HG03460 (cell line): ENCODE measurements around the gene PRPF39.

ENCODE experiments used
- ATAC-seq: cut with Tn5 transposase; IDR thresholded peaks from one replicate; pipeline ENCODE4 v1.9.1; 2021; ENCODE audit not compliant: unreplicated experiment

PRPF39 gene, protein sequence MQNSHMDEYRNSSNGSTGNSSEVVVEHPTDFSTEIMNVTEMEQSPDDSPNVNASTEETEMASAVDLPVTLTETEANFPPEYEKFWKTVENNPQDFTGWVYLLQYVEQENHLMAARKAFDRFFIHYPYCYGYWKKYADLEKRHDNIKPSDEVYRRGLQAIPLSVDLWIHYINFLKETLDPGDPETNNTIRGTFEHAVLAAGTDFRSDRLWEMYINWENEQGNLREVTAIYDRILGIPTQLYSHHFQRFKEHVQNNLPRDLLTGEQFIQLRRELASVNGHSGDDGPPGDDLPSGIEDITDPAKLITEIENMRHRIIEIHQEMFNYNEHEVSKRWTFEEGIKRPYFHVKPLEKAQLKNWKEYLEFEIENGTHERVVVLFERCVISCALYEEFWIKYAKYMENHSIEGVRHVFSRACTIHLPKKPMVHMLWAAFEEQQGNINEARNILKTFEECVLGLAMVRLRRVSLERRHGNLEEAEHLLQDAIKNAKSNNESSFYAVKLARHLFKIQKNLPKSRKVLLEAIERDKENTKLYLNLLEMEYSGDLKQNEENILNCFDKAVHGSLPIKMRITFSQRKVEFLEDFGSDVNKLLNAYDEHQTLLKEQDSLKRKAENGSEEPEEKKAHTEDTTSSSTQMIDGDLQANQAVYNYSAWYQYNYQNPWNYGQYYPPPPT

DNA sequence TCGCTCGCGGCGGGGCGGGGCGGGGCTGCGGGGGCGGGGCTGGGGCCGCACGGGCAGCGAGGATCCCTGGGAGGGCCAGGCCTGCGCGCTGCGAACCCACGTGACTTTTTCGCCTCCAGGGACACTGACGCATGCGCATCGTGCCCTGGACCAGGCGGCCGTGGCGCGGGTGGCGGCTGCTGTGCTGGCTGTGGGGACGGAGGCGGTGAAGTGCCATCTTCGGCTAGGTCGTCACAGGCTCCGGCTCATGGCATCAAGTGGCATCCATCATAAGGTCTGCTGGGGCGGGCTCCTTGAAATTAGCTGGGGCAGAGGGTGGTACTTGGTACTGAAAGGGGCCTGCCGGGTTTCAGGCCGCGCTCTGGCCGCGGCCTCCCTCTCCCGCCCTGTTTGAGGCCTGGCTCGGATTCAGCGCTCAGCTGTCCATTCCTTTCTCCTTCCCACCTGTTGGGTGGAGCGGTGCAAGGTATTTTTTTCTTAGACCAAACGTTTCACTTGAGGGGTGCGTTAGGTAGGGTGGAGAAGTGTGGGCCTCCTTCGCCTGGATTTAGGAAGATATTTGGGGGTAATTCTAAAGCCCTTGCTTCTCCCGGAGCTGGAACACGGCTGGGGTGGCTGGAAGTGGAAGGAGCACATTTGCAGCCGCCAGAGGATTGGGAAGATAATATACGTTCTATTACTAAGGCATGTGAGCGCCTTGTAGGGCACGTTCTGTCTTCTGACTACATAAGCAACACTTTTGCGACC, at the start of gene PRPF39:
PRPF39 (plus strand) TSS at position 141 of the 747 bp plus-strand sequence. CDS start 11,124 bp downstream, outside the sequence.
- peak; percentile 85 for ATAC-seq

DNA sequence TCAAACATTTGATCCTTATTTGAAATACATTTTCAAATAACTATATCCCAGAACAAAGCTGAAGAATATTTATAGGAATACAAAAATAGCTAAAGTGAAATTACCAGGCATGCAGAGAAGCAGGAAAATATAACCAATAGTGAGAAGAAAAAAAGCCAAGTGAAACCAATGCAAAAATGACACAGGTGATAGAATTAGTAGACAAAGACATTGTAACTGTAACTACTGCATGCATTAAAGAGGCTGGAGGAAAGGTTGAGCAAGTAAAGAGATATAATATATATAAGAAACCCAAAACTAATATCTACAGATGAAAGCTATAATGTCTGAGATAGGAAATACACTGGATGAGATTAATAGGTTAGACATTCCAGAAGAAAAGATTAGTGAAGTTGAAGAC, 49.2 kb upstream of the PRPF39 start:
- ATAC-seq, result no peak

DNA sequence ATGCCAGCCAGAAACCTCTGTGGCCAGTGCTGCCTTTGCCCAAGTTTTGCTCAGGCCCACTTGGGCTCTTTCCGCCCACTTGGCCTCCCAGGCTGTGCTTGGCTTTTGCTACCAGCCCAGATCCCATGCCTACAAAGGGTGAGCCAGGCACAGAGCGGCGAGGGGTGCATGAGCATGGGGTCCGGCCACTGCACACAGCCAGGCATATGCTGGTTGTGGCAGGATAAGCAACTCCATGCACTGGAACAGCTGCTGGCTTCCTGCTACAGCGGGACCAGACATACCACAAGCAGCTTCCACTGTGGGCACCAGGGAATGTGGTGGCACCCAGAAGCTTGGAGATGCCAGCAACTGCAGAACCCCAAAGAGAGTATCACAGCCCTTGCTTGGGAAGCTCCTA, 45.7 kb upstream of the PRPF39 start:
- no peak for ATAC-seq

DNA sequence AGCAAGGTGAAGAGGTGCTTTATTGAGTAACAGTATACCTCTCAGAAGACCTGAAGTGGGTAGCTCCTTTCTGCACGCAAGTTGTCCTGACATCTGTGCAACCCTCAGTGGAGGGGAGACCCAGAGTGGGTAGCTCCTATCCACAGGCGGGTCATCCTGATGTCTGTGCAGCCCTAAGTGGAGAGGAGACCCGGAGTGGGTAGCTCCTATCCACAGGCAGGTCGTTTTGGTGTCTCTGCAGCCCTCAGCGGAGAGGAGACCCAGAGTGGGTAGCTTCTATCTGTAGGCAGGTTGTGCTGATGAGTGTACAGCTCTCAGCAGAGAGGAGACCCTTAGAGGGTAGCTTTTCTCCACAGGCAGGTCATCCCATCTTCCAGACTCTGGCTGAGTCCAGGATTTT, 45.1 kb upstream of the PRPF39 start:
- ATAC-seq, result no peak

DNA sequence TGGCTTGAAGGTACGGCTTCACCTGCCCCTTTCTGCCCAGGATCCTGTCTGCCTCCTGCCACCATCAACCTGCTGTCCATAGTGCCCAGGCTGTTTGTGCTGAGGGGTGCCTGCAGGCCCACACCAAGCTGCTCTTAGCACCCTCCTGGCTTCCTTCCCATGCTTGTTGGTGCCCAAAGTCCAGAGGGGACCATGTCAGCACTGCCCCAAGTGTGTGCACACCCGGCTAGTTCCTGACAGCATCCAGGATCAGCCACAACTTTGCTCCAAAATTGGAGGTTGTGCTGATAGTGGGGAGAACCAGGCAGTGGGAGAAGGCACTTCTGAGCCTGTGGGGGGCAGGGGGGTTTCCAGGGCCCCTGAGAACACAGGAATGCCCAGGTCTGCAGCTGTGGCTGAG, 44.5 kb upstream of the PRPF39 start:
- no peak for ATAC-seq

DNA sequence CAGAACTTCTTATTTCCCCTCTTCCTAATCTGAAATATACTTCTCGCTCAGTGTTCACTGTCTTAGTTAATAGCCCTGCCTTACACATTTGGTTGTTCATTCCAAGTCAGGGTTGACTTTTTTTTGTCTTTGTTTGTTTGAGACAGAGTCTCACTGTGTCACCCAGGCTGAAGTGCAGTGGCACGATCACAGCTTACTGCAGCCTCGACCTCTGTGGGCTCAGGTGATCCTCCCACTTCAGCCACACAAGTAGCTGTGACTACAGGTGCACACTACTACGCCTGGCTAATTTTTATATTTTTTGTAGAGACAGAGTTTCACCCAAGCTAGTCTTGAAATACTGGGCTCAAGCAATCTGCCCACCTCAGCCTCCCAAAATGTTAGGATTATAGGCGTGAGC, 42.3 kb upstream of the PRPF39 start:
- no peak for ATAC-seq

DNA sequence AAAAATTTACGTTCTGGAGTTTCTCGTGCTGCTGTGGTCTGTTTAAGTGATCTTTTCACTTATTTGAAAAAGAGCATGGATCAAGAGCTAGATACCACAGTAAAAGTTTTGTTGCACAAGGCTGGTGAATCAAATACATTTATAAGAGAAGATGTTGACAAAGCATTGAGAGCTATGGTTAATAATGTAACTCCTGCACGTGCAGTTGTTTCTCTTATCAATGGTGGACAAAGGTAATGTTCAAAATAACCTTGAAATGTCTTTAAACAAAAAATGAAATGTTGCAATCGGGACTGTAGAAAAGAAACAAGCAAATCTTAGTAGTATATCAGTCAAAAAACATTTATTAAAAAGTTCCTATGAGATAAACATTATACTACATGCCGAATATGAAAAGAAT, 39.3 kb upstream of the PRPF39 start:
- no peak for ATAC-seq

DNA sequence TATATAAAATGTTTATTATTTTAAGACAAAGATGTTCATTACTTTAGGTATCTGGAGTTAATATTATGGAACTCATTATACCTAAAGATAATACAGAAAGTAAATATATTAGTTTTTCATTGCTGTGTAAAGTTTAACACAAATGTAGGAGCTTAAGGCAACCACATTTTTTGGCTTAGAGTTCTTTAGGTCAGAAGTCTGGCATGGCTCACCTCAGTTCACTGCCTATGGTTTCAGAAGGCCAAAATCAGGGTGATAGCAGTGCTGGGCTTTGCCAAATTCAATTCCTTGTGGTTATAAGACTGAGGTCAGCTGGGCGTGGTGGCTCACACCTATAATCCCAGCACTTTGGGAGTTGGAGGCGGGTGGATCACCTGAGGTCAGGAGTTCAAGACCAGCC, 35.5 kb upstream of the PRPF39 start:
- ATAC-seq, result no peak

DNA sequence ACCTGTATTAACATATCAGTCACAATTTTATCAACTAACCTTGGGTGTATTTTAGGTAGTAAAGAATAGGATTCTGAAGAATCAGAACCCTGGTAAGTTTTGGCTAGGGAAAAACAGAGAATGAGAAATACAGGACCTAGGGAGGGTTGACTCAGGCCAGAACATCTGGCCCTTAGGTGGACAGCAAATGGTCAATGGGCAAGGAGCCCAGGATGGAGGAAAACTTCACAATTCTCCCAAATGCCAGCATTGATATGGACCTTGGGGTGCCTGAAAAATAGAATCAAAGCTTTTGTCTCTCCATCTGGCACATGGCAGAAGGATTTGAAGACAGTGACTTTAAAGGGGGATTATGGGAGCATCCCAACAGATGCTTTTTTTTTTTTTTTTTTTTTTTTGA, 32.7 kb upstream of the PRPF39 start:
- no peak for ATAC-seq

DNA sequence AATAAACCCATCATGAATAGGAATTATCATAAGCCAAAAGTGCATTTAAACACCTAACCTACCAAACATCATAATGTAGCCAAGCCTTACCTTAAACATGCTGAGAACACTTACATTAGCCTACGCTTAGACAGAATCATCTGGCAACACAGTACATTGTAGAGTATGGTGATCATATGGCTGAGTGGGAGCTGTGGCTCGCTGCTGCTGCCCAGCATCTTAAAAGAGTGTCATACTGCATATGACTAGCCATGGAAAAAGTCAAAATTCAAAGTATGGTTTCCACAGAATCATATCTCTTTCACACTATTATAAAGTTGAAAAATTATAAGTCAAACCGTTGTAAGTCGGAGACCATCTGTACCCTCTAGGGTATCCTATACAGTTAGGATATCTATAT, 32.0 kb upstream of the PRPF39 start:
- no peak for ATAC-seq

DNA sequence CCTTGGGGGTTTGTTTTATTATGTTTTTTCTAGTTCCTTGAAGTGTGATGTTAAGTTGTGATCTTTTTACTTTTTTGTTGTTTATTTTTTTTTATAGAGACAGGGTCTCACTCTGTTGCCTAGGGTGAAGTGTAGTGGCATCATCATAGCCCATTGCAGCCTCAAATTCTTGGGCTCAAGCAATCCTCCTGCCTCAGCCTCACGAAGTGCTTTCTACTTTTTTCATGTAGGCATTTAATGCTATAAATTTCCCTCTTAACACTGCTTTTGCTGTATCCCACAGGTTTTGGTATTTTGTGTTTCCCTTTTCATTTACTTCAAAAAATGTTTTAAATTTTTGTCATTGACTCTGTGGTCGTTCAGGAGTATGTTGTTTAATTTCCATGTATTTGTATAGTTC, 26.6 kb upstream of the PRPF39 start:
- no peak for ATAC-seq

DNA sequence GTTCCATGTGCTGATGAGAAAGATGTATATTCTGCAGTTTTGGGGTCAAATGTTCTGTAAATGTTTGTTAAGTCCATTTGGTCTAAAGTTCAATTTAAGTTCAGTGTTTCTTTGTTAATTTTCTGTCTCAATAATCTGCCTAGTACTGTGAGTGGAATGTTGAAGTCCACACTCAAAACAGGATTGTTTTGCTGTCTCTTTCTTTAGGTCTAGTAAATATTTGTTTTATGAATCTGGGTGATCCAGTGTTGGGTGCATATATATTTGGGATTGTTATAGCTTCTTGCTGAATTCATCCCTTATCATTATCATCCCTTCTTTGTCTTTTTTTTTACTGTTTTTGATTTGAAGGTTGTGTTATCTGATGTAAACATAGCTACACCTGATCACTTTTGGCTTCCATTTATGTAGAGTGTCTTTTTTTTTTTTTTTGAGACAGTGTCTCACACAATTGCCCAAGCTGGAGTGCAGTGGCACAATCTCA, 26.0 kb upstream of the PRPF39 start:
- ATAC-seq, result no peak

DNA sequence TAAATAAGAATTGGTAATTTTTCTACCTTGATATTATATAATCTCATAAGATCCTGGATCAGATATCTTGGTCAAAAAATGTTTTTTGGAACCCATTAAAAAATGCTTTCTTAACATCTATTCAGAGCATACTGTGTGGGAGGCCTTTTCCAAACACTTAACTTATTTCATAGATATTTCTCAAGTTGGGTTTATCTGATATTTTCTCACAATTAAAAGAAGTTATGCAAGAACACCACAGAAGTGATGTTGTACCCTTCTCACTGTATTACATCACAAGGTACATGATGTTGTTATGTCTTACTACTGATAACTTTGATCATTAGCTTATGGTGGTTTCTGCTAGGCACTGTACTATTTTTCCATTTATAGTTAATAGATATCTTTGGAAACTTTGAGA, 23.4 kb upstream of the PRPF39 start:
- ATAC-seq, result no peak

DNA sequence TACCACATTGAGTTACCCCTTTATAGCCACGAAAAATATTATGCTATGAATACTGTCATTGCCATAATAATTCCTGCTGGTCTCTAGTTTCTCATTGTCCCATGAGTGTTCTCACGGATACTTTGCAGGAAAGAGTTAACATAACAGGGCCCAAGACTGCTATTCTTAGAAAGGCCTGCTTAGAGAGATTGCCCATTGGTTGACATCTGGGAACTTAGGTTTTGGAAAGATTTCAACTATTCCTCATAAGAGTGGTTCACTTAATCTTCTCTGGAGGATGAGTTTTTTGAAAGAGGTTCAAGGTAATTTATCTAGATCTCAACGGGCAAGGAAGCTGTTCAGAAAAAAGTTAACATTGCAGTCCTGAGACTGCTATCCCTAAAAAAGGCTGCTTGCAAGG, 18.4 kb upstream of the PRPF39 start:
- ATAC-seq, result no peak

DNA sequence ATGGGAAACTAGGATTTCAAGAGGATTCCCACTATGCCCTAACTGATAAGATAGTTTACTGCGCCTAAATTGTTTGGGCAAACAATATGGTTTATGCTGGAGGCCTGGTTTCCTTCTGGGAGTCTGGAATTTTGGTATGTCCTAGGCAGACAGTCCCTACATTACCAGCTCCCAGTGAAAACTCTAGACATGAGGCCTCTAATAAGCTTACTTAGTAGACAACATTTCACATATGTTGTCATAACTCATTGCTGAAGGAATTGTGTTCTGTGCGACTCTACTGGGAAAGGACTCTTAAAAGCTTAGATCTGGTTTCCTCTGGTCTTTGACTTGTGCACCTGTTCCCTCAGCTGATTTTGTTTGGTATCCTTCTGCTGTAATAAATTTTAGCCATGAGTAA, 18.0 kb upstream of the PRPF39 start:
- no peak for ATAC-seq

DNA sequence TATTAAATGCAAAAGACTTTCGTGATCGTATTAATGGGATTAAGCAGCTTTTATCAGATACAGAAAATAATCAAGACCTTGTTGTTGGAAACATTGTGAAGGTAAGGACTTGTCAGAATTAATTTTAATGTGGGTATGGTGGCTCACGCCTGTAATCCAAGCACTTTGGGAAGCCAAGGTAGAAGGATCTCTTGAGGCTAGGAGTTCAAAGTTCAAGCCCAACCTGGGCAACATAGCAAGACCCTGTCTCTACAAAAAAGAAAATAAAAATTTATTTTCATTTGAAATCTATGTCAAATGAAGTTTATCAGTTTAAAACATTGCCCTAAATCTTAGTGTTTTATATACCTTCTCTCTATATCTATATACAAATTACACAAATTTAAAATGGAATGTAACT, 17.2 kb upstream of the PRPF39 start:
- no peak for ATAC-seq

DNA sequence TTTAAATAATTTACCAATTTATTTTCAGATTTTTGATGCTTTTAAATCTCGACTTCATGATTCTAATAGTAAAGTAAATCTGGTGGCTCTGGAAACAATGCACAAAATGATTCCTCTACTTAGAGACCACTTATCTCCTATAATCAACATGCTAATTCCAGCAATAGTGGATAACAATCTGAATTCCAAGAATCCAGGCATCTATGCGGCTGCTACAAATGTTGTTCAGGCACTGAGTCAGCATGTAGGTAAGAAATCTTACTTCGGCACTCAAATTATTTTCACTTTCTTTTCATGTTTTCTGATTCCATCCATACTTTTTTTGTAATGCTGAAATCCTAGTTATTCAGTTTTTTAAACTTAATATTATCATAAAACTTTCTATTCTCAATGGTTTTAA, 15.5 kb upstream of the PRPF39 start:
- no peak for ATAC-seq

DNA sequence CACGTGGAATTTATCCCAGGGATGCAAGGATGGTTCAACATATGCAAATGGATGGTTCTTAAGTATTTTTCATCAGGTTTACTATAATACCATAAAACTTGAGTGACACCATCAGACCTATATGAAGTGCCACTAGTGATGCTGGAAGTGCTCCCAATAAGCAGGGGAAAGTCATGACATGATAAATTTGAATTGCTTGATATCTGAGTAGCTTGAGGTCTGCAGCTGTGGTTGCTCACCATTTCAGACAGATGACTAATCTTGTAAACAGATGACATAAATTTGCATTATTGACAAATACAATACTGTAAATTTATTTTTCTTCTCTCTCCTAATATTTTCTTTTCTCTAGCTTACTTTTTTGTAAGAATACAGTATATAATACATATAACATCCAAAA, 13.7 kb upstream of the PRPF39 start:
- no peak for ATAC-seq

DNA sequence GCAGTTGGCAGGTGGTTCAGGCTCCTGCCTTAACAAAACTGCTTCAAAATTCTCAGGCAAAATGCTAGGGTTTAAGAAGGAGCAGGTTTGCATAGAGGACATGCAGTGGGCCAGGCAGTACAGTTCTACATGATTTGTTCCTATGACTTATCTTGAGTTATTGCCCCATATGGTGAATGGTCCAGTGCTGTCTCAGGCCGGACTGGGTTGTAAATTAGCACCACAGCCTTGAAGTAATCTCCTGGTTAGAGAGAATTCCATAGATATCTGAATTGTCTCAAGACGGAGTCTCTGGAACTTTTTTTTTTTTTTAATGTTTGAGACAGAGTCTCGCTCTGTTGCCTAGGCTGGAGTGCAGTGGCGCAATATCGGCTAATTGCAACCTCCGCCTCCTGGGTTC, 11.8 kb upstream of the PRPF39 start:
- ATAC-seq, result no peak

DNA sequence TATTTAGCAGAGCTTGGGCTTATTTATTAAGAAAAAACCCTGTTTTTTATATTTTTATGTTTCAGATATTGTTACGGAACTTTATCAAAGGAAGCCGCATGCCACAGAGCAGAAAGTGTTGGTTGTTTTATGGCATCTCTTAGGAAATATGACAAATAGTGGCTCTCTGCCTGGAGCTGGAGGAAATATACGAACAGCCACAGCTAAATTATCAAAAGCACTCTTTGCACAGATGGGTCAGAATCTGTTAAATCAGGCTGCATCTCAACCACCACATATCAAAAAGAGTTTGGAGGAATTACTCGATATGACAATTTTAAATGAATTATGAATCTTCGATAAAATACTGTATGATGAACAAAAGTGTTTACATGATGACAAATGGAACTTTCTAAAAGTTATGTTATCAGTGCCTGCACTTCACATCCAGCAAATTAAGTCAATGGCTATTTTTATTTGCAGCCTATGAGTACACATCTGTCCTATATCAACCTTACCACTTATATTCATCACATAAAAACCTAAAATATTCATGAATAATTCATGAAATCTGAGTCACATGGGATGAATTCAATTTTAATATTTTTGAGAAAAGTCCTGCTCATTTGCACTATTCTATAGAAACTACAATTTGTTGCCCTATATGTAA, 10.6 kb upstream of the PRPF39 start:
- no peak for ATAC-seq

DNA sequence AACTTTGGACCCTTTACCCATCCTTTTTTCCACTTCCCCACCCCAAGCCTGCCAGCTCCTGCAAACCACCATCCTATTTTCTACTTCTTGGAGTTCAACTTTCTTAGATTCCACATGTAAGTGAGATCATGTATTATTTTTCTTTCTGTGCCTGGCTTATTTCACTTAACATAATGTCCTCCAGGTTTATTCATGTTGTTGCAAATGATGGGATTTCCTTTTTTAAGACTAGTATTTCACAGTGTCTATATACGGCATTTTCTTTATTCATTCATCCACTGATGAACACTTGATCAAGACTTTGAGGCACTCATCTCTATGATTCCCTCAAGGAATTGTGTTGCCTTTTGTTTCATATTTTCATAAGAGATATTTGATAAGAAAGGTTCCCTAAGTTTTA, 5.6 kb upstream of the PRPF39 start:
- ATAC-seq, result no peak
